Ectodermal cell (in vitro differentiated cells): ENCODE measurements around the gene ULK3.

Source experiments
- H3K27ac ChIP-seq: 2 replicates; pipeline ENCODE4 v1.7.0; 2013; ENCODE audit warnings: mild to moderate bottlenecking, low read depth, low read length; ENCODE audit not compliant: insufficient read depth, poor library complexity, severe bottlenecking
- H3K27me3 ChIP-seq: 2 replicates; pipeline ENCODE4 v1.7.0; 2013; ENCODE audit warnings: mild to moderate bottlenecking, low read length; ENCODE audit not compliant: insufficient read depth, control insufficient read depth, poor library complexity, severe bottlenecking
- H3K36me3 ChIP-seq: one replicate; pipeline ENCODE4 v1.7.0; 2013; ENCODE audit warnings: low read length; ENCODE audit not compliant: control insufficient read depth, insufficient read depth
- H3K4me1 ChIP-seq: one replicate; pipeline ENCODE4 v1.7.0; 2013; ENCODE audit warnings: low read length; ENCODE audit not compliant: control insufficient read depth, insufficient read depth
- H3K4me3 ChIP-seq: 2 replicates; pipeline ENCODE4 v1.7.0; 2013; ENCODE audit warnings: low read depth, low read length, control low read depth; ENCODE audit not compliant: insufficient read depth
- H3K9me3 ChIP-seq: 2 replicates; pipeline ENCODE4 v1.7.0; 2013; ENCODE audit warnings: mild to moderate bottlenecking, low read length, moderate library complexity; ENCODE audit not compliant: control insufficient read depth
- WGBS, 2 experiments: methylation state at CpG; one replicate each; pipeline ENCODE4 v1.1.7; 2013; ENCODE audit warnings: missing lambda C conversion rate in 2 of 2; 5-methylcytosine and 5-hydroxymethylcytosine counted together

Gene ULK3

DNA sequence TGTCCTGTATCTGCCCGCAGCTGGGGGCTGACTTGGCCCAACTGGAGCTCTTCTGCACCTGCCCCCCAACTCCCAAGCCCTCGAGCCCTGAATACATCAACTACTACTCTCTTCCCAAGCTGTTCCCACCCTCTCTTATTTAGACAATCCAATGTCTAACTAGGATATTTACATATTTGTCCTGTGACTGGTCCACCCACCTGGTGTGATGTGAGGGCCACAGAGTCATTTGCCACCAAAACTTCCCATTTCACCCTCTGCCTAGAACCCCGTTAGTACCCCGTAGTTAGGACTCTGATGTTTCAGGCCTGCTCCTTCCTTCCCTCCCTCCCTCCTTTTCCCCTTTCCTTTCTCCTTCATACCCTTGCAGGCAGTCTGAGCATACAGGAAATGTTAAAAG is 10.1 kb downstream of the ULK3 start:
- Histone ChIP-seq H3K9me3 (no peaks in the 10 kb centered on the region), H3K27me3 (peaks cover 15% of the 10 kb centered on the region), H3K4me1 (no peaks in the 10 kb centered on the region), H3K4me3 (no peak overlapping the region), H3K27ac (no peak overlapping the region), H3K36me3 (no peaks in the 10 kb centered on the region)
- WGBS, 2 experiments: 91% methylated on average over 4 of the region's 4 CpGs

DNA sequence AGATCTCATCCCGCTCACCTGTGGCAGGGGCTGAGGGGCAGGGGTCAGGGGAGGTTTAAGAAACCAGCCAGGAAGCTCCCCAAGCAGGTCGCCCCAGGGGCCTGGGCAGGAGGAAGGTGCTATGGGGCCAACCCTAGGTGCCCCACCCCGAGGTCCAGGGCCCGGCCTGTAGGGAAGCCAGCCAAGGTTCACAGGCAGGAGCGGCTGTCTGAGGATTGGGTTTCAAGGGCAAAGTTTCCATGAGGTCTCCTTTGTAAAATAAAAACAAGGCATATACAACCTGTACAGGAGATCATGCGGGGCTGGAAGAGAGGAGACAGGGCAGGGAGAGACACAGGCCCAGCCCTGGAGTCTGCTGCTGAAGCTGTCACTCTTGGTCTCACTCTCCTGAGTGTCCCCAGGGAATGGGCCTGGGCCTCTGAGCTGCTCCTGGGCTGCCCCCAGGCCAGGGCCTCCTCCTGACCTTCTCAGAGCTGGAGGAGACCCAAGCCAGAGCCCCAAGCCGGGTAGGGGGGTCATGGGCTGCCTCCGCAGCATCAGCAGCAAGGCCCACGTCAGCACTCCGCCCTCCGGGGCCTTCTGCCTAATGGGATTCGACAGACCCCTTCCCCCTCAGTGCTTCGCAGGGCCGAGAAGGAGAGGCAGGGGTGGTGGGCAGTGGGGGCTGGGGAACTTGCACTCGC is 11.0 kb downstream of the ULK3 start:
- H3K4me3 ChIP-seq: no peak overlapping the region
- H3K36me3 ChIP-seq: no peaks in the 10 kb centered on the region
- H3K27ac ChIP-seq: no peak overlapping the region
- no peaks in the 10 kb centered on the region for H3K4me1 ChIP-seq
- no peaks in the 10 kb centered on the region for H3K9me3 ChIP-seq
- H3K27me3 ChIP-seq: peaks cover 24% of the 10 kb centered on the region
- 79 to 81% methylated on average over 15 of the region's 15 CpGs for WGBS, 2 experiments

GRCh38 chr15:74830868-74831267 is 12.1 kb downstream of the ULK3 start:
- WGBS, 2 experiments: 92 to 94% methylated on average over 5 of the region's 5 CpGs
- H3K4me1 ChIP-seq: no peaks in the 10 kb centered on the region
- peaks cover 33% of the 10 kb centered on the region for H3K27me3 ChIP-seq
- no peaks in the 10 kb centered on the region for H3K9me3 ChIP-seq
- H3K4me3 ChIP-seq: no peak overlapping the region
- no peaks in the 10 kb centered on the region for H3K36me3 ChIP-seq
- H3K27ac ChIP-seq: no peak overlapping the region

- WGBS, 2 experiments: 89 to 92% methylated on average over 6 of the region's 6 CpGs
- no peak overlapping the region for H3K27ac ChIP-seq
- no peaks in the 10 kb centered on the region for H3K4me1 ChIP-seq
- H3K9me3 ChIP-seq: no peaks in the 10 kb centered on the region
- H3K4me3 ChIP-seq: no peak overlapping the region
- no peaks in the 10 kb centered on the region for H3K36me3 ChIP-seq
- H3K27me3 ChIP-seq: peaks cover 42% of the 10 kb centered on the region
Observed at GRCh38 chr15:74829991-74830390, 13.0 kb downstream of the ULK3 start.

DNA sequence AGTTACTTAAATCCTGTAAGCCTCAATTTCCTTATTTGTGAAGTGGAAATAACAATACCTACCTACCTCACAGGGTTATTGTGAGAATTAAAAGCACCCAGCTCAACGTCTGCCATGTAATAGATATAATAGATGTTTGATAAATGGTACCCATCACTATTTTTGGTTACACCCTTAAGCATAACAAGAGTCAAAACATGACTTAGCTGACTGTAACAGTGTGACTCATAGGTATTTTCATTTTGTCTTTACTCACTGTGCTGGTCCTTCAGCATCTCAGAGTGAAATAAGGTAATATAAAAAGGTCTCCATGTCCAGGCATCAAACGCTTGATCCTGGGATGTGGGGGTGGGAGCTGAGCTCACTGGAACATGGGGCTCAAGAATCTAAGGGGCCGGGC is 13.5 kb downstream of the ULK3 start:
- Histone ChIP-seq H3K9me3 (no peaks in the 10 kb centered on the region), H3K36me3 (no peaks in the 10 kb centered on the region), H3K27ac (no peak overlapping the region), H3K4me3 (no peak overlapping the region), H3K4me1 (no peaks in the 10 kb centered on the region), H3K27me3 (peaks cover 43% of the 10 kb centered on the region)
- 81 to 85% methylated on average over 2 to 3 of the region's 3 CpGs for WGBS, 2 experiments

GRCh38 chr15:74828835-74829234 is 14.1 kb downstream of the ULK3 start:
- Histone ChIP-seq H3K36me3 (no peaks in the 10 kb centered on the region), H3K9me3 (no peaks in the 10 kb centered on the region), H3K27me3 (peaks cover 47% of the 10 kb centered on the region), H3K4me1 (no peaks in the 10 kb centered on the region), H3K27ac (no peak overlapping the region), H3K4me3 (no peak overlapping the region)
- WGBS, 2 experiments: 84 to 88% methylated on average over 6 of the region's 6 CpGs

DNA sequence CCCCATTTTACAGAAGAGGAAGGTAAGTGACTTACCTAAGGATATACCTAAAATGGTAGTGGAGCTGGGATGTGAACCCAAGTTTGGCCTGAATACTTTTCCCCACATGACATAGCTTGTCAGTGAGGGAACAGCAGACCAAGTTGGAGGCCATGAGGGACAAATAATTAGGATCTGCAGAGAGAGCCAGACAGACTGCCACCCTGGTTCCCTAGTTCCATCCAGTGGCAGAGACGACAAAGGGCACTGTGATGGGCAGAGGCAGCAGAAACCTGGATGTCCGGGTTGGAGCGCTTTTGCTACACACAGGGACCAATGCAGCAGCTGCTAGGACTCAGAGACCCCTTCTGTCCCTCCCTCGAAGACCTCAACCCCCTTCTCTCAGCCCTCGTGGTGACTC is 15.3 kb downstream of the ULK3 start:
- Histone ChIP-seq H3K4me1 (no peaks in the 10 kb centered on the region), H3K4me3 (no peak overlapping the region), H3K9me3 (no peaks in the 10 kb centered on the region), H3K36me3 (no peaks in the 10 kb centered on the region), H3K27ac (no peak overlapping the region), H3K27me3 (peaks cover 47% of the 10 kb centered on the region)
- WGBS, 2 experiments: 69 to 70% methylated on average over 5 of the region's 5 CpGs

GRCh38 chr15:74826921-74827320 is 16.0 kb downstream of the ULK3 start:
- Histone ChIP-seq H3K4me3 (no peak overlapping the region), H3K4me1 (no peaks in the 10 kb centered on the region), H3K9me3 (no peaks in the 10 kb centered on the region), H3K27me3 (peaks cover 47% of the 10 kb centered on the region), H3K27ac (no peak overlapping the region), H3K36me3 (no peaks in the 10 kb centered on the region)
- 37 to 39% methylated on average over 21 of the region's 21 CpGs for WGBS, 2 experiments

DNA sequence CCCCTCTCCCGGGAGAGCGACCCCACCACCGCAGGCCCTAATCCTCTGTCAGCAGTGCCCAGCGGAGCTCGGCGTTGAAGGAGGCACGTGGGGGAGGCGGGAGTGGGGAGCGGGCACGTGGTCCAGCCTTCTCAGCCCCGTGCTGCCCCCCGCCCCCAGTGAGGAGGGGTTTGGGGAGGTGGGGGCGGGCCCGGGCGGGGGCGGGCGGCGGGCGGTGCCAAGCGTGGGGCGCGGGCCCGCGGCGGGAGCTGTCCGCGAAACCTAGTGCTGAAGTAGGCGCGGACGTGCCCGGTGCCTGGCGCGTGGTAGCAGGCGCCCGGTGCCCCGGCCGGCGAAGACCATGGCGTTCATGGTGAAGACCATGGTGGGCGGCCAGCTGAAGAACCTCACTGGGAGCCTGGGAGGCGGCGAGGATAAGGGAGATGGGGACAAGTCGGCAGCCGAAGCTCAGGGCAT is 16.6 kb downstream of the ULK3 start, which contains the start of gene CPLX3:
TSS of gene CPLX3 (plus strand) at position 264 of the 456 bp plus-strand sequence. CDS start at position 341, 77 bp downstream.
- no peaks in the 10 kb centered on the region for H3K36me3 ChIP-seq
- peaks cover 47% of the 10 kb centered on the region for H3K27me3 ChIP-seq
- WGBS, 2 experiments: 7 to 9% methylated on average over 43 to 44 of the region's 44 CpGs
- H3K27ac ChIP-seq: no peak within 1 kb of the TSS
- H3K9me3 ChIP-seq: no peaks in the 10 kb centered on the region
- no peak within 1 kb of the TSS for H3K4me3 ChIP-seq
- H3K4me1 ChIP-seq: peaks cover 4% of the 10 kb centered on the region

GRCh38 chr15:74825866-74826265 is 17.1 kb downstream of the ULK3 start:
- H3K4me3 ChIP-seq: no peak overlapping the region
- no peaks in the 10 kb centered on the region for H3K36me3 ChIP-seq
- H3K27ac ChIP-seq: no peak overlapping the region
- 73 to 83% methylated on average over 9 to 10 of the region's 10 CpGs for WGBS, 2 experiments
- H3K4me1 ChIP-seq: peaks cover 9% of the 10 kb centered on the region
- H3K9me3 ChIP-seq: no peaks in the 10 kb centered on the region
- H3K27me3 ChIP-seq: peaks cover 47% of the 10 kb centered on the region
